Limb (tissue), 2 donors: Measurements from ENCODE around the gene CDC42EP3.

Experiments
- DNase-seq, 2 donors: peaks; one replicate each; pipeline ENCODE4 v3.0.0-alpha.2; 2016; ENCODE audit errors: extremely low spot score in 2 of 2

The CDC42EP3 gene

GRCh38 chr2:37656512-37657423 lies 14.7 kb downstream of the CDC42EP3 start:
- no peak for DNase-seq

- no peak for DNase-seq
Measured at GRCh38 chr2:37654932-37655841, 16.3 kb downstream of the CDC42EP3 start.

- DNase-seq, result no peak
Measured at GRCh38 chr2:37654419-37654818, 17.0 kb downstream of the CDC42EP3 start.

- no peak for DNase-seq
Measured at GRCh38 chr2:37653805-37654378, 17.6 kb downstream of the CDC42EP3 start.

- no peak for DNase-seq
Measured at GRCh38 chr2:37653093-37653492, 18.3 kb downstream of the CDC42EP3 start.

GRCh38 chr2:37652199-37652640 lies 19.2 kb downstream of the CDC42EP3 start:
- DNase-seq, result no peak

- DNase-seq, result no peak
Measured at GRCh38 chr2:37650548-37651093, 20.8 kb downstream of the CDC42EP3 start.

GRCh38 chr2:37649518-37649917 lies 21.9 kb downstream of the CDC42EP3 start:
- no peak for DNase-seq

- no peak for DNase-seq
Measured at GRCh38 chr2:37648331-37649011, 23.0 kb downstream of the CDC42EP3 start.

- DNase-seq, result no peak
Measured at GRCh38 chr2:37647971-37648330, 23.5 kb downstream of the CDC42EP3 start.

GRCh38 chr2:37645836-37646235 lies 25.6 kb downstream of the CDC42EP3 start:
- no peak for DNase-seq

- DNase-seq, result no peak
Measured at GRCh38 chr2:37645362-37645761, 26.1 kb downstream of the CDC42EP3 start.

- DNase-seq, result no peak
Measured at GRCh38 chr2:37644191-37644590, 27.3 kb downstream of the CDC42EP3 start.

GRCh38 chr2:37643730-37644078 lies 27.7 kb downstream of the CDC42EP3 start:
- DNase-seq, result no peak

GRCh38 chr2:37642907-37643729 lies 28.3 kb downstream of the CDC42EP3 start:
- no peak for DNase-seq

GRCh38 chr2:37641582-37642171 lies 29.8 kb downstream of the CDC42EP3 start:
- peak in 1 of 2 donors; percentile 48 for DNase-seq

GRCh38 chr2:37639631-37640030 lies 31.8 kb downstream of the CDC42EP3 start:
- DNase-seq, result no peak

GRCh38 chr2:37638973-37639372 lies 32.5 kb downstream of the CDC42EP3 start:
- no peak for DNase-seq

- DNase-seq, result no peak
Measured at GRCh38 chr2:37637985-37638384, 33.5 kb downstream of the CDC42EP3 start.
